WTC11 (cell line): ENCODE results near the gene GPR137B.

Experiments
- CTCF ChIP-seq: fragments of 200-600 bp; IDR thresholded peaks from 2 replicates; pipeline ENCODE4 v1.8.0; 2022; ENCODE audit warnings: antibody characterized with exemption
- FOXK1 ChIP-seq: sonication (generic); formaldehyde crosslinking; IDR thresholded peaks from 2 replicates; pipeline ENCODE4 v1.8.0; 2022; ENCODE audit warnings: mild to moderate bottlenecking, moderate library complexity, missing genetic modification reagents
- MAX ChIP-seq: sonication (generic); formaldehyde crosslinking; IDR thresholded peaks from 2 replicates; pipeline ENCODE4 v1.8.0; 2022; ENCODE audit warnings: mild to moderate bottlenecking, missing genetic modification reagents
- NFE2L1 ChIP-seq: sonication (generic); formaldehyde crosslinking; IDR thresholded peaks from 2 replicates; pipeline ENCODE4 v1.8.1; 2023; ENCODE audit warnings: missing genetic modification reagents
- RELA ChIP-seq: sonication (generic); formaldehyde crosslinking; IDR thresholded peaks from 2 replicates; pipeline ENCODE4 v1.8.1; 2022; ENCODE audit warnings: missing genetic modification reagents, mild to moderate bottlenecking, borderline replicate concordance
- ZBTB43 ChIP-seq: sonication (generic); formaldehyde crosslinking; IDR thresholded peaks from 2 replicates; pipeline ENCODE4 v1.8.1; 2023; ENCODE audit warnings: mild to moderate bottlenecking, missing genetic modification reagents

- TF ChIP-seq FOXK1 (CRISPR knock-in tag), result no peak
- no peak for TF ChIP-seq CTCF
- TF ChIP-seq MAX (CRISPR knock-in tag), result no peak
- no peak for TF ChIP-seq RELA
- no peak for TF ChIP-seq ZBTB43 (CRISPR knock-in tag)
- TF ChIP-seq NFE2L1, result no peak
Measured at GRCh38 chr1:236257216-236257615, 114.9 kb downstream of the GPR137B start.
